CD4-positive, alpha-beta T cell treated with Interleukin-15 for 1 hour (primary cell): ENCODE results near the gene TENT4A.

Experiments used
- DNase-seq: peaks from one replicate; pipeline ENCODE4 v3.0.0-alpha.2; 2020

Gene TENT4A

DNA sequence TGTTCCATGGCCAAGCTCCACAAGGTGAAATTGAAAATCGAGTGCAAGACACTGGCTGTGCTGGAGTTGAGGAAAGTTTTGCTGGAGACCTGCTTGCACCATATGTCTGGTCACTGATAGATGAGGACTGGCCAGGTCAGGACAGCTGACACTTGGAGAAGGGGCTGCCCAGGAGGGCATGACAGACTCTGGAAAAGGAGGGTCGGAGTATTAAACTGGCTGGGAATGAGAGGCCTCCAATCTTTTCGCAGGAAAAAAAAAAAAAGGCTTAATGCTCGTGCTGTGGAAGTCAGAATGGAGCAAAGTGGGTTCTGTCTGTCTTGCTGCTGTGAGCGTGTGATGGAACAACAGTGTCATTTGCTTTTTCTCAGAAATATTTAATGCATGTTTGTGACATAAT lies 5.5 kb downstream of the TENT4A start:
- no peak for DNase-seq

DNA sequence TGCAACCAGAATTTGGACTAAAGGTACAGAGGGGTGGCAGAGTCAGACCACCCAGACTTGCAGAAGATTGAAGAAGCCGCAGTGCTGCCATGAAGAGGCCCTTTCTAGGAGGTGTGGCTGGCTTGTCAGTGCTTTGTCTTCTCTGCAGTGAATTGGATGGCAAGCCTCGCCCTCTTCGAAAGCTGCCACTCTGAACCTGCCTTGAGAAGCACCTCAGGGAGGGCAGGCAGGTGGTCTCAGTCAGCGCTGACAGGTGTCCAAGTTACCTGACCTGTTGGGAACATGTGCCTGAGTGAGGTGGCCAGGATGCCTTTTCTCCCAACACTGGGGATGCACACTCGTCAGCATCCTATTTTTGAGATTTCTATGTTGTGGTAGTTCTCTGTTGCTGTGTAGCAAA lies 6.2 kb downstream of the TENT4A start:
- DNase-seq: no peak

DNA sequence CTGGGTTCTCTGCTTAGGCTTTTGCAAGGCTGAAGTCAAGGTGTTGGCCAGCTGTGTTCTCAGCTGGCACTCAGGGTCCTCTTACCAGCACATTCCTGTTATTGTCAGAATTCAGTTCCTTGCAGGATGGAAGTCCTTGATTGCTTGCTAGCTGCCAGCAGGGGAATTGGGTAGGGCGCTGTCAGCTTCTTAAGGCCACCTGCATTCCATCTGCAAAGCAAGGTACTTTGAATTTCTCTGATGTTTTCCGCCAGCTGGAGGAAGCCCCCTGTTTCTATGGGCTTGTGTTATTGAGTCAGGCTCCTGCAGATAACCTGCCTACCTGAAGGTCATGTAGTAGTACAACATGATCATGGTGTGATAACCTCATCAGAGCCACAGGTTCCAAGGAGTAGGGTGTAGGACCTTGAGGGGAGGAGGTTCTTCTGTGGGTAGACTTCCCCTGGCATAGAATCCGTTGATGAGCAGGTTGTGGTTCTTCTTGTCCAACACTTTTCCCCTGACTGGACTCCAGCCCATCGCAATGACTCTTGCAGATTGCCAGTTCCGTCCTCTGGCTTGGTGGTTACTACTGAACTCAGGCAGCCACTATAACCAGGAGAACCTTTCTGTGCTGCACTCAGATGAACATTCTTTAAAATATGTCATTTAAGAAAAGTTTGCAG lies 6.8 kb downstream of the TENT4A start:
- DNase-seq: no peak

DNA sequence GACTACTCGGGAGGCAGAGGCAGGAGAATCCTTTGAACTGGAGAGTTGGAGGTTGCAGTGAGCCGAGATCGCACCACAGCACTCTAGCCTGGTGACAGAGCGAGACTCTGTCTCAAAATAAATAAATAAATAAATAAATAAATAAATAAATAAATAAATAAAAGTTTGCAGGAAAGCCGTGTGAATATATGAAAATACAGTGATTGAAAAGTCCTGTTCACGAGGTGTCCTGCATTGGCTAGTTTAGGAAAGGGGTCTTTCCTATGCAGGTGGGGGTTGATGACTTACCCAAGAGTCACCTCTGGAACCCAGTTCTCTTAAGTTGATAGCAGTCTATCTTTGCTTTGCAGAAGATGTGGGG lies 7.3 kb downstream of the TENT4A start:
- DNase-seq: no peak

DNA sequence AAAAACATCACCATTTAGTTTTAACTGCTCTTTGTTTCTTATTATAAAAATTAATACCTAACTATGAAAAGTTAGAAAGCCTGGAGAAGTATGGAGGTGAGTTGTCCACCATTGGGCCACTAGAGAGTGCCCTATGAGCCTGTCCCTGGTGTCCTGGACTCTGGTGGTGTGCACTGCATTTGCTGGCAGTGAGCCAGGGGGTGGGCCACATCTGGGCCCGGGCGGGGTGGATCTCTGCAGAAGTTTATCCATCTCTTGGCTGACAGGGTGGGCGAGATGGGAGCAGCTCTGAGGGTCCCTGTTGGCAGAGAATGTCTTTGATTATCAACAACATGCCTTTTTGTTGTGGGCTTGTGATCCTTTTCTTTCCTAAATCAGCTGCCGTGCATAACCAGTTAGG lies 8.2 kb downstream of the TENT4A start:
- DNase-seq: no peak

DNA sequence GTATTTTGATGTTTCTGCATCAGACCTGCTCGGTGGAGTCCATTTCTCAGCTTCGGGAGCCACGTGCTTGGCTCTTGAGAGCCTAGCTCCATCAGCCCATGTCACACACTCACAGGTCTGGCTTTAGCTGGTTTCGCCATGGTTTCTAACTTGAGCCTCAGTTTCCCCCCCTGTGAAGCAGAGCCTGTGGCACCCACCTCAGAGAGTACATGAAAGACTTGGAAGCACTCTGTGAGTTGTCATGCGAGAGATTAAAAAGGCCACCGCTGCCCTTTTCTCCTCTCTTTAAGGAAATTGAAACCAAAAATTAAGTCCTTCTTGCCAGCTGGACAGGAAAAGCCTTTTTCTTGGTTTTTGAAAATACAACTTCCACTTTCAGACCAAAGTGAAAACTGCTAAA lies 8.8 kb downstream of the TENT4A start:
- DNase-seq: no peak

DNA sequence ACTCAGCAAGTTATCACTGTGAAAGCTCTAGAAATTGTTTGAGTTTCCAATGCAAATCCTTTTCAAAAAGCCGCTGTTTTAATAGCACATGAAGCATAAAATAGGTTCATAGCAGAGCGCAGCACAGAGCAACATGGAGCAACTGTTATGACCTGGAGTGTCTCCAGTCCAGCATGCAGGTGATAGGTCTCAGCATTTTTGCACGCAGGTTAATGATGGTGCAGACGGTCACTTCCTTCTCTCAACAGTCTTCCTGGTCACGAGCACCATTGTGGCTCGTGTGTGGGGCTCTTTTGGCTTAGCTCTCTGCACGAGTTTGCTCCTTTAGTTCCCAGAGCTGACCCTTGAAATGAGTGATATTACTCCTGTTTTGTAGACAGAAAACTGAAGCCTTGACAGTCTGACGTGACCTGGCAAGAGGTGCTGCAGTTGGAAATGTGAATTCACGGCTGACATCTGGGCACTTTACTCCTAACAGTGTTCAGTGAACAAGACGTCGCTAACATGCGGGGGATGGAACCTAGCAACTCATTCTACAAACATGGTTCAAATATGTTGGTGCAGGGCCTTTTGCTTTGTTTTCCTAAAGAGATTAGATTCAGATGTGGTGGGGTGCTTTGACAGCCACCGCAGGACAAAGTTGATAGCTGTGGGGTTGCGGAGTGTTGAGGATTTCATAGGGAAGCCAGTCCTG lies 10.0 kb downstream of the TENT4A start:
- DNase-seq: no peak

DNA sequence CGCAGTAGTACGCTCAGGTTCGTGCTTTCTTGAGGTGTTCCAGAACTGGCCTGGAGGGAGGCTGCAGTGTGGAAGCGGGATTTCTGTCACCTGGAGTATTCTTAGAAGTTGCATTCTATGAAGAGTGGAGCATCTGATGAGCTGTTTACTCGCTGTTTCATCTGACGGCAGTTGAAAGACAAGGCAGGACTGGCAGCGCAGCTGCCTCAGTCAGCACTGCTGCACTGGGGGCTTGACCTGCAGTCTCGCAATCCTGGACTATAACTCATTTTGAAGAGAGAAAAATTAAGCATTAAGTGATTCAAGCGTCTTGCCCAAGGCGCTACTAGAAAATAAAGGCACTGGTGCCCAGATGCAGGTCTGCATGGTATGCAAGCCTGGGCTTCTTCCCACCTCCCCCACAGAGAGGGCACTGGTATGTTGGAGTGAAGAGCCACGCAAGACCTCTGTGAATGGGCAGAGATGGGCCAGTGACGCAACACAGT lies 10.6 kb downstream of the TENT4A start:
- no peak for DNase-seq

DNA sequence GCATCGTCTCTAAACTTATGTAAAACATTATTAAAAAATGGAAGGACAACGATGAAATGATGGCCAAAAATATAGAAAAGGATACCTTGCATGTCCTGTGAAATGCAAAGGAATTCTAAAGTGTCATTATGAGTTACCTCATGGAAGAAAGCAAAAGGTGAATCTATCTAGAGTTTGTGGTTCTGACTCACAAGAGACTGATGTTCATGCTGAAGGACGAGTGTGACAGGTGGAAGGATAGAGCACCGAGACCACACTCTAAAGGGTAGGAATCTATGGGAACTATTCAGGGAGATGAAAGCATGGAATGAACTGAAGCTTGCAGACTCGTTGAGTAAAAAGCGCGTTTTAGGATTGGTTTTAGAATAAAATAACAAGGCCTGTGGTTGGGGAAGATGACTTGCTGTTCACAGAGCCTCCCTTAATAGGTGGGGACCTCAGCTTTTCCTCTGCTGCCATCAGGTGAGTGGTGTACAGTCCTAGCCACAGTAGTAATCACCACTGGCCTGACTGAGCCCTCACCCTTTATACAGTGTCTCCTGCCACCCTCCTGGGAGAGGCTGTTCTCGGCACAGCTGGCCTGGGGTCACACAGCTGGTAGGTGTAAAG lies 11.2 kb downstream of the TENT4A start:
- no peak for DNase-seq

DNA sequence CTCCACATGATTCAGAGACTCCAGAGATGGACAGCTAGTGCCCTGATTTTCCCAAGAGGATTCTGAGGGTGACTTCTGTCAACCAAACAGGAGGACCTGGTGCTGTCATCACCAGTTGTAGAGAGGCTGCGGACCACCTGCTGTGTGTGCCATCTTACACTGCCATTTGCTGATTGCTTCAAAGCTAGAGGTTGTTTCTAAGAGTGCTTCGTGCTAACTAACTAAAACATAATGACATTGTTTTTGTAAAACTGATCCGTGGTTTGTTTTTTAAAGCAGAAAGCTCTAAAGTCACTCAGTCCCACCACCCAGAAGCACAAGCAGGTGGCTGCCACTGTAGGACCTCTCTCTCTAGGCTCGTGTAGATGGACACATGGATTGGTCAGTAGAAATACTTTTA lies 12.2 kb downstream of the TENT4A start:
- no peak for DNase-seq

DNA sequence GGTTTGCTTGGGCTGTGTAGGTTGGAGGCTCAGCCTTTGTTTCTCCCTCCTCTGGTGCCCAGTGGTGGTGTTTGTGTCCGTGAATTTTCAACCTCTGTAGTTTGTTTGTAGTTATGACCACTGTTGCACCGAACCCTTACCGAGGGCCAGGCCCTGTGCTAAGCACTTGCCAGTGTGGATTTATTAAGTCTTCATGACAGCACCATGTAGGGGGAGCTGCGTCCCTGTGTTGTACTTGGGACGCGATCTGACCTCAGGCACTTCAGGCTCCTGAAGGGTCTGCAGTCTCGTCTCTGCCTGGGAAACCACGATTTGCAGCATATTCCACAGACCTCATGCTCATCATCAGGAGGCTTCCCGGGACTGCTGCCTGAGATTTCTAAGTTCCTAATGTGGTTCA lies 12.8 kb downstream of the TENT4A start:
- no peak for DNase-seq

DNA sequence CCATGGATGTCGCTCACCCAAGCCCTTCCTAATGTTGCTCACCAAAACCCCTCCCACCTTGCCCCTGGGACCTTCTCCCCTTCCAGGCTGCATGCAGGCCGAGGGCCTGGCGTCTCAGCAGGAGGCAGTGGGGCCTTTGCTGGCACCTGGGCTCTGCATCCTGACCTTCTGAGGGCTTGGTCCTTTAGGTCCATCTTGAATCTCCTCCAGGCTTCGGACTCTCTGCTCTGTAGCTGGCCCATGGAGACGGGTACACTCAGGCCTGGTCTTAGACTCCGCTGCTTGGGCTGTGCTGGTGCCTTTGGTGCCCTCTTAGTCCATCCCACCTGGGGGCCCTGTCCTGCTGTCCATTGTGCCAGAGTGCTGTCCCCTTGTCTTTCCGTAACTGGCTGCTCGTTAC lies 14.0 kb downstream of the TENT4A start:
- DNase-seq: no peak

DNA sequence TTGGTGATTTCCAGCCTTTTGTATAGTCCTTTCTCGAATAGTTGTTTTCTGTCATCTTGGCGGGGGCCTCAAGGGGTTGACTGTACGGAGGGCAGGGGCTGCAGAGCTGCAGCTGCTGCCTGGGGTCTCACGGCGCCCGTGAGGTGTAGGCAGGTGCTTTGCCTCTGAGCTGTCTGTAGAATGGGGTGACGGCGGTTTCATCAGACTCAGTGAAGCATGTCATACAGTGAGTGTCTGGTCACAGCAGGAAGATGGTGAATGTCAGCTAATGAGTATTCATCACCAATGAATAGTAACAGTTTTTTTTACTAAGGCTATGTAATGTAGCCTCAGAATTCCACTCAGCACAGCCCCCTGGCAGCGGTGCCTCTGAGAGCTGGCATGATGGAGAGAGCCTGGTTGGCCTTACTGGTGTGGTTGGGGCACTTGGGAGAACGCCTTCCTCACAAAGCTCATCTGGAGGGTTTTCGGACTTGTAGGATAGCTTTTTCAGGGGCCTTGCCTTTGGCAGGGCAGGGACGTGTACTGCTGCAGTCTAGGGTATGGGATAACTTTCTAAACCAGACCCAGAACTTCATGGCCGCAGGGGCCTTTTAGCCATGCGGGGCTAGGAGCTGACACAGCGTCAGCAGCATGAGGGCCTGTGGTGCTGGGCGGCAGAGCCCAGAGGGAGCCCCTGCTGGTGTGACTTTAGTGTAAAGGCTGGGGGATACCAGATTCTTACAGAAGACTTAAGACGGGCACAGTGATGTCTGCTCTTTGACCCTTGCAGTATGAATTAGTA lies 15.0 kb downstream of the TENT4A start:
- DNase-seq: no peak

DNA sequence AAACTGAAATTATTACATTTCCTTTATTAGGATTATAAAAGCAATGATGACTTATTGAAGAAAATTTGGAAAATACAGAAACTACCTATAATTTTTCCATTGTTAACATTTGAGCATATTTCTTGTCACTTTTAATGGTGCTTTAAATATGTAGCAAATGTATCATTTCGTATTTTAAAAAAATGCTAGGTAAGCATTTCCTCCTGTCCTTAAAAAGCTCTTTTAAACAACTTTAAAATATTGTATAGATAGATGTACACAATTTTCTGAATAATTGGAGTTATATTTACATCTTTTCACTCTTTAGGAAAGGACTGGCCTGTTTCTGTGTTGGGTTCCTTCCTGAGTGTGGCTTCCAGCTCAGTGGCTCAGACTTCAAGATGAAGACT lies 15.6 kb downstream of the TENT4A start:
- DNase-seq: no peak

DNA sequence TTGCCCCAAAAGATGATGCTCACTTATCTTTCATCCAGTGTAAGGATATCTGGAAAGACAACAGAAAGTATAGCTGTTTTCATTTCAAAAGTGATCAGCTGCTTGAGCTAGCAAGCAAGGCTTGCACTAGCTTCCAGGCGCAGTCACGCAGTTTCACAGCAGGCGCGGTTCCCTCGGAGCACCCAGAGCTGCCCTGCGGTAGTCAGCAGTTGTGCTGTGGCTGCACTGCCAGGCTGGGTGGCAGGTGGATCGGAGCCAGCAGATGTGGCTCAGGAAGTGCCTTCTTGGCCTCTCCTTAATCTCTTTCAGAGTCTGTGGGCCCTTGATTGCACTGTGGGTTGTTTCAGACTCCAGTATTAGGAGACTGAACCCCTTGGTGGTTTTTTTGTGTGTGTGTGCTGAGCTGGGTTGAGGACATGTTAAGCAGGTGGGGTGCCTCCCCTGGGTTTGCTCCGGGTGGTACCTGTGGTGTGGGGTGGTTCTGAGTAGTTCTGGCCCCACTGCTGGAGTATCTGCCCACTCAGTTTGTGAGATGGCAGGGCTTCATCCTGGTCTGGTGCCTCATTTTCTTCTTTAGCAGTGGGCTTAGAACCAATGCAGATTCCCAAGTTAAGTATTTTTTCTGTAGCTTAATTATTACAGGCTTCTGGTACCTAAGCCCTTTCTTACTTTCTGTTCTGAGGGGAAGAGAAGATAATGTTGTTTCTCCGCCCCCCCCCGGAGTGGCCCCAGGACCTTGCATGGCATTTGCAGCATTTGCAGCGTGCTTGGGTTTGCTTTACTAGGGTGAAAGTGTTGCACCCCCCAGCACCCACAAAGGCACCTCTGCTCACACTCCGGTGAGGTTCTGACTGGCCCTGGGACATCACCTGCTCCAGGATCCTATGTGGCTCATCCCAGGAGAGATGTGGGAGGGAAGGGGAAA lies 16.4 kb downstream of the TENT4A start:
- DNase-seq: peak; percentile 38

DNA sequence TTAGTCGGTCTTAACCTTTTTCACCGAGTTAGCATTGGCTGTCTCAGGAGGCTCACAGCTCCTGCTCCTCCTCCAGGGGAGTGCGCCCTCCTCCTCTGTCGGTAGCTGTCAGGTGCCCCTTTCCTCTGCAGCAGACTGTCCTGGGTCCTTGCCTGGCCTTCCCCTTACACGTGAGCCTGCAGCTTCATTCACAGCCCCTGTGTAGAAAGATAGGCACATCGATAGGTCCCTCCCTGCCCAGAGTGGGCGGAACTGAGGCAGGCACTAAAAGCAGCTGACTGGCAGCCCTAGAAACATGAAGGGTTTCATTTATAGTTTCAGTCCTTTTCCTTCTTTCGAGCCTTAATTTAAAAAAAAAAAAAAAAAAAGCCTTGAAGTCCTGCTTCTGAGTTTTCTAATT lies 17.2 kb downstream of the TENT4A start:
- DNase-seq: no peak

DNA sequence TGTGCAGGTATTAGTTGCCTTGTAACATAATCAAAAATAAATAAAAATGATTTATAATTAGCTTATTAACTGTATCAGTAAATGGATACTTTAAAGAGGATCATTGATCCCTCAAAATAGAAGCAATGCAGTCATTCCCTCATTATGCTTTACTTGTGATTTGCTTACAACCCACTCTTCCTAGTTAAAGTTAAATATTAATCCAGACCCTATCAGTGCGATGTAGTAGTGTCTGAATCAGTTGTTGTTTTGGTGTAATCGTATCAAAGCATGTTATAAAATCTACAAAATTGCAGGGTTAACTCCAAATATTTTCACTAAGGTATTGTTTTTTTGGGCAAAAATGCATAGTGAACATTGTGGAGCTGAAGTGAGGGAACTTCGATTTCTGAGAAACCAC lies 17.6 kb downstream of the TENT4A start:
- no peak for DNase-seq

DNA sequence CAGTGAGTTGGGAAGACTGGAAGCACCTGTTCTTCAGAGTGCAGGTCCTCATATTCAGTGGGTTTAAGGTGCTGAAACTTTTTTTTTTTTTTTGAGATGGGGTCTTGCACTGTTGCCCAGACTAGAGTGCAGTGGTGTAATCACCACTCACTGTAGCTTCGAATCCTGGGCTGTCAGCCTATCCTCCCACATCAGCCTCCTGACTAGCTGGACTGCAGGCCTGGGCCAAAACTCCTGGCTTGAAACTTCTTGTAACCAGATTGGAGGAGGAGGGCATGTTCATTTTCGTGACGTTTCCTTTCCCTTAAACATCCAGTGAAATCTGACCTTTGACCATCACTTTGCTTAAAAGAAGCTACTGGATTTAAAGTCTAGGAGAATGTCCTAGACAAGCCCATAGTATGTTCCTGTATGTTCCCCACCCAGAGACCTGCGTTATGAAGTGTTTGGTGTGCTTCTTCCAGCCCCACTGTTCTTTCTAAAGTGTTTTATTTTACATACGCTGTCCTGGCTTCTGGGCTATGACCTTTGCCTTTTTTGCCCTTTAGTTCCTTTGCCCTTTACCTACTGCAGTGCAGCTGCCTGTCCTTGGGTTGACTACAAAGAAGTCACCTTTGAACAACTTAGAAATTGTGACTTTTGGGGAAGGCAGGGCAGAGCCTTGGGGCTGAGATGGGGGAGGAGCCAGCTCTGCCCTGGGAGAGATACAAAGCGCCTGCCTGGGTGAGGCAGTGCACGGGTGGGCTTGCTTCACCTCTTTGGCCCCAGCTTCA lies 18.4 kb downstream of the TENT4A start:
- DNase-seq: no peak

DNA sequence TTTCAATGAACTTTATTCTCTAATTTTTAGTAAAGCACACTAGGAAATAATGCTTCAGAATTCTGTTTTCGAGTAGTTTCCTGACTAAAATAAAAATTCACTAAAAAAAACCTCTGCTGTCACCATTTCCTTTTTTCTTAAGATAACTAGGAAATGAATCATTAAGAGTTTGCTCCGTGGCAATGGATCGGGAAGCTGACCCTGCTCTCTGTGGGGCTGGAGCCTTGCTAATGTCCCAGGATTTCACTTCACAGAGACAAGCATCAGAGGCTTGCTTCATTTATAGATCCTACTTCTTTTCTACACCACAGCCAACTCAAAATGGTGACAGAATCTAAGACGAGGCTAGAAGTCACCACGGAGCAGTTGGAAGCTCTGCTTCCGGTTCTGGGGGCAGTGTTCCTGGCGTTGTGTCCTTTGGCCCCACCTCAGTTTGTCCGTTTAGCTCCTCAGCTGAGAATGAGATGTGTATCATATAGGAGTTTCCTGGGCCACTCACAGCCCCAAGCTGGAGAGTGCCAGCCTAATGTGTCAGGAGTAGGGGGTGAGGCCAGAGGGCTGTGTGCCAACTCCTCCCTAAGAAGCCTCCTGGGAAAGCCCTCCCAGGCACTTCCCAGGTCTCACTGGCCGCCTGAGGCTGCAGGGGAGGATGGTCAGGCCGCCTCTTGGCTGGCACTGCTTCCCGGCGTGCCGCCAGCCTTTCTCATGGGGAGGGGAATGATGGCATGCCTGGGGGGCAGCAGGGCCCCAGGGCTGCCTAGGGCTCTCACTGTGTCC lies 19.6 kb downstream of the TENT4A start:
- no peak for DNase-seq

DNA sequence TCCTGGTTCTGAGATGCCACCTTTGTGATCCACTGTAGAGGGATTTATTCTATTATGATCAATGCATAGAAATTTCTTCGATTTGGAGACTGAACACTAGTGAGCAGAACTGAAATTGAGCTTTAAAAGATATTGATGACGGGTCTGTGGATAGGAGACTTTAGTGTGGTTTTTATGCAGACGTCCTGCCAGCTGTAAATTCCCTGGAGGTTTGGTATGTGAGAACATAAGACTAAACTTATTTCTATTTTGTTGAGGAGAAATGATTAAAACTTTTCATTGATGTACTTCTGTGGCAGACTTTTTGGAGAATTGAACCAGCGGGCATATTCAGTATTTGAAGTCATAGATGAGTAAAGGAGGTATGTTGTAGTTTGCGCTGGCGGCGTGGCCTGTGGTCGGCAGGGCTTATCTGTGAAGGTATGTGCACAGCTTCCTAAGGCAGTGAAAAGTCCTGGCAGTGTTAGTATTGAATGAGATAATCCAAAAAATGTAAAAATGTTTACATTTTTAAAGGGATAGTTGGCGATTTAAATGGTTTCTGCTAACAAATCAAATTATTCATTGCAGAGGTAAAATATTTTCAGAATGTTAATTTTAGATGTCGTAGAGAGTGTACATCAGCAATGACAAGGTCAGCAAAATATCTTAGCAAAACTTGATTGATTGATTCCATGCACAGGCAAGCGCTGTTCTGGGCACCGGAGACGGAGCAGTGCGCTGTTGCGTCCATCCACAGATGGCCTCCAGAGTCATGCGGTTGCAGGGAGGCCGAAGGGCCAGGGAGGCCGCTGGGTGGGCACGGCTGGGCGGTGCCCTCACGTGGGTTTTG lies 20.4 kb downstream of the TENT4A start:
- no peak for DNase-seq
